Vagina (tissue), 2 donors: ENCODE measurements around the gene DAND5. TPM values are rescaled to one million over a fixed set of nuclear protein-coding genes. Genes with fewer than 3 reads are reported as not detected.

ENCODE experiments used
- DNase-seq, 2 donors: peaks; one replicate each; pipeline ENCODE4 v3.0.0-alpha.2; 2017; ENCODE audit errors: extremely low spot score in 2 of 2
- H3K27ac ChIP-seq: fragments of 200-600 bp; sonication (generic); one replicate; pipeline ENCODE4 v1.5.1; 2019
- H3K27me3 ChIP-seq: fragments of 200-600 bp; sonication (generic); one replicate; pipeline ENCODE4 v1.5.1; 2019
- H3K36me3 ChIP-seq, 2 donors: fragments of 200-600 bp; sonication (generic); one replicate each; pipeline ENCODE4 v1.5.1; 2017 to 2019
- H3K4me1 ChIP-seq: fragments of 200-600 bp; sonication (generic); one replicate; pipeline ENCODE4 v1.5.1; 2019
- H3K4me3 ChIP-seq, 2 donors: fragments of 200-600 bp; sonication (generic); 1 replicate in 1 of 2; 2 replicates in 1 of 2; pipeline ENCODE4 v1.5.1; 2016 to 2019
- H3K9me3 ChIP-seq: fragments of 200-600 bp; sonication (generic); one replicate; pipeline ENCODE4 v1.5.1; 2019
- POLR2A ChIP-seq, 2 donors: fragments of 450-650 bp; IDR thresholded peaks; one replicate each; pipeline ENCODE4 v1.6.1; 2017; ENCODE audit warnings: antibody characterized with exemption in 2 of 2, mild to moderate bottlenecking in 2 of 2, moderate library complexity in 2 of 2
- POLR2AphosphoS5 ChIP-seq, 2 donors: sonication (generic); formaldehyde crosslinking; IDR thresholded peaks; one replicate each; pipeline ENCODE4 v1.9.0; 2017; ENCODE audit warnings: antibody characterized with exemption in 2 of 2, mild to moderate bottlenecking in 2 of 2, low read depth in 1 of 2; ENCODE audit not compliant: insufficient read depth in 1 of 2
- intact Hi-C: fragments of 100-400 bp; cut with DNase I; formaldehyde crosslinking; loops from one replicate; pipeline ENCODE4 v1.15.1; 2023
- total RNA-seq: library from RNA; depleted of rRNA; stranded (reverse); fragments of >200 nt; gene quantifications from one replicate; pipeline ENCODE4 v1.2.3, GENCODE V29; 2016
- TF ChIP-seq, protein P1 (sequence below), 3 experiments: fragments of 450-650 bp in 2 of 3; fragments of 200-600 bp in 1 of 3; sonication (generic) in 1 of 3; IDR thresholded peaks; one replicate each; pipeline ENCODE4 v1.5.1; 2017 to 2019; ENCODE audit warnings: antibody characterized with exemption in 3 of 3, mild to moderate bottlenecking in 2 of 3, moderate library complexity in 2 of 3

DAND5 gene
- total RNA-seq, 1 donor from 2014 or later, result not detected

DNA sequence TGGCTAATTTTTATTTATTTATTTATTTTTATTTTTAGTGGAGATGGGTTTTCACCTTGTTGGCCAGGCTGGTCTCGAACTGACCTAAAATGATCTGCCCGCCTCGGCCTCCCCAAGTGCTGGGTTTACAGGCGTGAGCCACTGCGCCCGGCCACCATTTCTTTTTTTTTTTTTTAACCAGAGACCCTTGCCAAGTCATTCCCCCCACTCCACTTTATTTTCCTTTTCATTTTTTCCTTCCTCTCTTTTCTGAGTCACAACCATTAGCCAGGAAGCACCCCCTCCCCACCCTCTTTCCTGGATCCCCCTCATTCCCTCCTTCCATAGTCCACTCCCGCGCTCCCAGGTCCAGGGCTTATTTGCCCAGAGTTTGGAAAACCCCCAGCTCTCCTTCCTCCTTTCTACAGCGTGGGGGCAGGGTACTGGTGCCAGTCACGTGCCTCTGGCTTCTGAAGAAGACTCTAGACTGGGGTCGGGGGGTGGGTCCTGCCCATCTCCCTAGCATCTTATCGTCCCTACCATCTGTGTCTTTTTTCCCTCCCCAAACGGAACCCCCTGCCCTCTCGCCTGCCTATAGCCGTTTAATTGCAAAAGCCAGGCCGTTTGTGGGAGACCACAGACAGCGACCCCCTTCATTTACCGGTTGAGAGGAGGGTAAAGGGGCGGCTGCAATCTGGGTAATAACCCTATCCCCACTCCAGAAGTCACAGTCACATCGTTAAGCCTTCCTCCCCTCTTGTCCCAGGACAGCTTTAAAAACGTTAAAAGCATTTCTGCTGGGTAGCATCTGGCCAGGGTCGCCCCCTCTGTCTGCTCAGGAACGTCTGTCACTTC lies 32.1 kb upstream of the DAND5 start:
- Histone ChIP-seq H3K9me3 (no peaks in the 10 kb centered on the region), H3K4me1 (peaks cover 50% of the 10 kb centered on the region), H3K36me3 (peaks cover 0 to 28% of the 10 kb centered on the region in 2 donors), H3K4me3 (peak overlapping the region; percentile 97 to 100), H3K27me3 (no peaks in the 10 kb centered on the region), H3K27ac (peak overlapping the region; percentile 55)
- intact Hi-C loops, result no loop called here
- TF ChIP-seq POLR2A (IDR thresholded peaks at IDR 0.05) (no peak), POLR2AphosphoS5 (IDR thresholded peaks at IDR 0.05; ENCODE audit: insufficient read depth in 1 of 2, low read depth in 1 of 2) (no peak)
- TF ChIP-seq, protein P1, sequence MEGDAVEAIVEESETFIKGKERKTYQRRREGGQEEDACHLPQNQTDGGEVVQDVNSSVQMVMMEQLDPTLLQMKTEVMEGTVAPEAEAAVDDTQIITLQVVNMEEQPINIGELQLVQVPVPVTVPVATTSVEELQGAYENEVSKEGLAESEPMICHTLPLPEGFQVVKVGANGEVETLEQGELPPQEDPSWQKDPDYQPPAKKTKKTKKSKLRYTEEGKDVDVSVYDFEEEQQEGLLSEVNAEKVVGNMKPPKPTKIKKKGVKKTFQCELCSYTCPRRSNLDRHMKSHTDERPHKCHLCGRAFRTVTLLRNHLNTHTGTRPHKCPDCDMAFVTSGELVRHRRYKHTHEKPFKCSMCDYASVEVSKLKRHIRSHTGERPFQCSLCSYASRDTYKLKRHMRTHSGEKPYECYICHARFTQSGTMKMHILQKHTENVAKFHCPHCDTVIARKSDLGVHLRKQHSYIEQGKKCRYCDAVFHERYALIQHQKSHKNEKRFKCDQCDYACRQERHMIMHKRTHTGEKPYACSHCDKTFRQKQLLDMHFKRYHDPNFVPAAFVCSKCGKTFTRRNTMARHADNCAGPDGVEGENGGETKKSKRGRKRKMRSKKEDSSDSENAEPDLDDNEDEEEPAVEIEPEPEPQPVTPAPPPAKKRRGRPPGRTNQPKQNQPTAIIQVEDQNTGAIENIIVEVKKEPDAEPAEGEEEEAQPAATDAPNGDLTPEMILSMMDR (IDR thresholded peaks at IDR 0.05), result no peak
- no peak for DNase-seq

DNA sequence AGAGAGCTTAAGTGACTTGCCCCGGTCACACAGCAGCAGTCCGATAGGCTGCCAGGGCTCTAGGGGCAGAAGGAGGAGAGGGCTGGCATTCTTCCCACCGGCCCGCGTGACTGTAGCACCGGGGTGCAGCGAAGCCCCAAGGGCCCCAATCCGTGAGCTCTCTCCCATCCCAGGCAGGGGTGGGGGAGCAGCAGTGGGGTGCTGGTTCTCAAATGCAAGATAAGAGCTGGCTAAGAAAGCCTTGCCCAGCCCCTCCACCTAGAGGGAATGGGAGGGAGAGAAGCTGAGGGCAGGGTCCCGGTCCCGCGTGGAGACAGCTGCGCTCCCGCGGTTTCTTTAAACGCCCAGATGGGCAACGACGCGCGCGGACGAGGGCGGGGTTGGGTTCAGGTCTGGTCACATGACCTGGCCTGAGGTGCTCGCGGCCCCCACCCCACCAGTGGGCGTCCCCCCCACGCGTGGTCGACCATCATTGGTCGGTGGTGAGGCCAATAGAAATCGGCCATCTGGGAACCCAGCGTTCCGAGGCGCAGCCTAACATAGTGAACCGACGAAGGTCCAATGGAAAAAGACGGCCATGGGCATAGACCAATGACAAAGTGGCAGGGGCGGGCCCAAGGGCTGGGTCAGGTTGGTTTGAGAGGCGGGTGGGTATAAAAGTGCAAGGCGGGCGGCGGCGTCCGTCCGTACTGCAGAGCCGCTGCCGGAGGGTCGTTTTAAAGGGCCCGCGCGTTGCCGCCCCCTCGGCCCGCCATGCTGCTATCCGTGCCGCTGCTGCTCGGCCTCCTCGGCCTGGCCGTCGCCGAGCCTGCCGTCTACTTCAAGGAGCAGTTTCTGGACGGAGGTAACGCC lies 31.2 kb upstream of the DAND5 start, which contains the start of gene CALR:
Gene CALR, plus strand, starts transcription at position 683 of the 852 bp plus-strand sequence. Its CDS starts 71 bp downstream, at position 754.
- TF ChIP-seq, protein P1 (IDR thresholded peaks at IDR 0.05), result no peak
- peak; percentile 97 to 100 for TF ChIP-seq POLR2AphosphoS5 (IDR thresholded peaks at IDR 0.05; ENCODE audit: insufficient read depth in 1 of 2, low read depth in 1 of 2)
- peak; percentile 95 to 99 for TF ChIP-seq POLR2A (IDR thresholded peaks at IDR 0.05)
- H3K36me3 ChIP-seq, result peaks cover 0 to 35% of the 10 kb centered on the region in 2 donors
- peak within 1 kb of the TSS; percentile 97 to 100 for H3K4me3 ChIP-seq
- H3K9me3 ChIP-seq, result no peaks in the 10 kb centered on the region
- no peaks in the 10 kb centered on the region for H3K27me3 ChIP-seq
- intact Hi-C loops, result no loop called here
- peak; percentile 98 to 100 for DNase-seq
- peaks cover 49% of the 10 kb centered on the region for H3K4me1 ChIP-seq
- peak within 1 kb of the TSS; percentile 92 for H3K27ac ChIP-seq

DNA sequence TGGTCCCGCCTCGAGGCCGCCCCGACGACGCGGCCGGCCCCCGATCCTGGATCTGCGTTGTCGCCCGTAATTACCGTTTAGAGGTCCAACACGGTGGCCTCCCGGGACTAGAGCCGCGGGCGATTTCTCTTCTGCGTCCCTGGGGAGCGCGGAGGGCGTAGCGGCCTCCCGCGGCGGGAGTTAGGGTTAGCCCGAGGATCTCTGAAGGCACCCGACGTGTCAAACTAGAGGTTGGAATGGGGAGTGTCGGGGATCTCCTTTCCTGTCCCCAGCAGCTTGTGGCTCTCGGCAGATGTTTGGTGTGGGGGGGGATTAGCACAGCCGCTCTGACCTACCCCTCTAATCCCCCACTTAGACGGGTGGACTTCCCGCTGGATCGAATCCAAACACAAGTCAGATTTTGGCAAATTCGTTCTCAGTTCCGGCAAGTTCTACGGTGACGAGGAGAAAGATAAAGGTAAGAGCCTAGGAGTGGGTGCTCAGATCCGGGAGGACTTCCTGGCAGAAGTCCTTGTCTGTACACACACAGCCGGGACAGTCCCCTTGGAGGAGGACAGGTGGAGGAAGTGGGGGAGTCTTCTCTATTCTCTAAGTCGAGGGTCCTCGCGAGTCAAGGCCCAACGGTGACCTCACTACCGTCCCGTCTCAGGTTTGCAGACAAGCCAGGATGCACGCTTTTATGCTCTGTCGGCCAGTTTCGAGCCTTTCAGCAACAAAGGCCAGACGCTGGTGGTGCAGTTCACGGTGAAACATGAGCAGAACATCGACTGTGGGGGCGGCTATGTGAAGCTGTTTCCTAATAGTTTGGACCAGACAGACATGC lies 30.4 kb upstream of the DAND5 start:
- no peaks in the 10 kb centered on the region for H3K27me3 ChIP-seq
- intact Hi-C loops, result no loop called here
- peak in 1 of 2 donors; percentile 76 for TF ChIP-seq POLR2AphosphoS5 (IDR thresholded peaks at IDR 0.05; ENCODE audit: insufficient read depth in 1 of 2, low read depth in 1 of 2)
- no peak for TF ChIP-seq POLR2A (IDR thresholded peaks at IDR 0.05)
- TF ChIP-seq, protein P1 (IDR thresholded peaks at IDR 0.05), result peak in 1 of 3 experiments; percentile 5
- DNase-seq, result no peak
- peak overlapping the region; percentile 92 for H3K27ac ChIP-seq
- peak overlapping the region; percentile 97 to 100 for H3K4me3 ChIP-seq
- H3K4me1 ChIP-seq, result peaks cover 56% of the 10 kb centered on the region
- peaks cover 0 to 43% of the 10 kb centered on the region in 2 donors for H3K36me3 ChIP-seq
- H3K9me3 ChIP-seq, result no peaks in the 10 kb centered on the region

DNA sequence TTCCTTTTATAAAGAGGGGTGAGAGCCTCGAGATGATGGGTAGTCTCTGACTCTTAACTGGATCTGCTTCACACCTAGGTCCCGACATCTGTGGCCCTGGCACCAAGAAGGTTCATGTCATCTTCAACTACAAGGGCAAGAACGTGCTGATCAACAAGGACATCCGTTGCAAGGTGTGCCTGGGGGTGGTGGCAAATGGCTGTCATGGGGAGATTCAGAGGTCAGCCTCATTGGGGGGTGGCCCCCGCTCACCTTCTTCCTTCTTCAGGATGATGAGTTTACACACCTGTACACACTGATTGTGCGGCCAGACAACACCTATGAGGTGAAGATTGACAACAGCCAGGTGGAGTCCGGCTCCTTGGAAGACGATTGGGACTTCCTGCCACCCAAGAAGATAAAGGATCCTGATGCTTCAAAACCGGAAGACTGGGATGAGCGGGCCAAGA lies 29.4 kb upstream of the DAND5 start:
- peaks cover 0 to 50% of the 10 kb centered on the region in 2 donors for H3K36me3 ChIP-seq
- intact Hi-C loops, result no loop called here
- peak overlapping the region; percentile 92 for H3K27ac ChIP-seq
- H3K4me1 ChIP-seq, result peaks cover 66% of the 10 kb centered on the region
- no peak for DNase-seq
- H3K4me3 ChIP-seq, result peak overlapping the region; percentile 97 to 100
- H3K27me3 ChIP-seq, result no peaks in the 10 kb centered on the region
- H3K9me3 ChIP-seq, result no peaks in the 10 kb centered on the region
- no peak for TF ChIP-seq POLR2AphosphoS5 (IDR thresholded peaks at IDR 0.05; ENCODE audit: insufficient read depth in 1 of 2, low read depth in 1 of 2)
- no peak for TF ChIP-seq POLR2A (IDR thresholded peaks at IDR 0.05)
- TF ChIP-seq, protein P1 (IDR thresholded peaks at IDR 0.05), result no peak
